Effector memory CD4-positive, alpha-beta T cell (primary cell): ENCODE measurements around the gene TANC1.

ENCODE experiments used
- DNase-seq, 3 donors: peaks; one replicate each; pipeline ENCODE4 v3.0.0-alpha.2; 2020
- H3K27ac ChIP-seq: 2 replicates; pipeline ENCODE4 v1.7.0; 2013; ENCODE audit warnings: mild to moderate bottlenecking, low read length, moderate library complexity; ENCODE audit not compliant: insufficient read depth, poor library complexity, severe bottlenecking
- H3K27me3 ChIP-seq: replicated peaks from 2 replicates; pipeline ENCODE4 v1.7.0; 2013; ENCODE audit warnings: mild to moderate bottlenecking, low read length; ENCODE audit not compliant: insufficient read depth, control insufficient read depth, poor library complexity, severe bottlenecking
- H3K36me3 ChIP-seq: 2 replicates; pipeline ENCODE4 v1.7.0; 2013; ENCODE audit warnings: mild to moderate bottlenecking, low read length, moderate library complexity; ENCODE audit not compliant: control insufficient read depth, insufficient read depth
- H3K4me1 ChIP-seq: 2 replicates; pipeline ENCODE4 v1.7.0; 2013; ENCODE audit warnings: low read length, mild to moderate bottlenecking; ENCODE audit not compliant: control insufficient read depth, insufficient read depth, poor library complexity, severe bottlenecking
- H3K4me3 ChIP-seq: 2 replicates; pipeline ENCODE4 v1.7.0; 2013; ENCODE audit warnings: low read length, low read depth, mild to moderate bottlenecking; ENCODE audit not compliant: insufficient read depth, poor library complexity, severe bottlenecking
- H3K9me3 ChIP-seq: 2 replicates; pipeline ENCODE4 v1.7.0; 2013; ENCODE audit warnings: mild to moderate bottlenecking, low read length, moderate library complexity; ENCODE audit not compliant: control insufficient read depth

Gene TANC1

DNA sequence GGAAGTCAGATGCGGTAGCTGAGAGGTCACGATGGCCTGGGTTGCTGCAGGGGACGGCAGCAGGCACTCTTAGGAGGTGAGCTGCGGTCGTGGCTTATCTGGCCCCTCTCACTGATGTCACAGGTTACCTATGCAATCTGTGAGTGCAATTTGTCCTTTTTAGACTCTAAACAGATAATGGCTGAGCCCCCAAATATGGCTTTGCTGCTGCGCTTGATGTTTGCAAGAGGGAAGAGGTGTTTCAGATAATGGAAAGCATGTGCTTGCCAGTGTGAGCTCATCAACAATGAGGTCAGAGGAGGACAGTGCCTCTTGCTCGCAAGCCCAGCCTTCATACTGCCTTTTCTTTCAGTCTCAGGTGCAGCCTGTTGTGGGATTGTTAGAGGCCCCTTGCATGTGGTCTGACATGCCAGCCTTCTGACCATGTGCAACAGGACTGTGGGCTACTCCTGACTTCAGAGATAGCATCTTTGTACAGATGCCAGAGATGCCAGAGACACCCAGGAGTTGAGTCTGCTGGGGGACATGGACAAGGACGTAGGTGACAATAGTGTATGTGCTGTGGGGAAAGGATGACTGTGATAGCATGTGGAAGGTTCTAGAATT, 151.3 kb downstream of the TANC1 start:
- Histone ChIP-seq H3K4me1 (no peaks in the 10 kb centered on the region), H3K27me3 (no peaks in the 10 kb centered on the region), H3K4me3 (no peak overlapping the region), H3K27ac (no peak overlapping the region), H3K36me3 (no peaks in the 10 kb centered on the region), H3K9me3 (no peaks in the 10 kb centered on the region)
- no peak for DNase-seq

GRCh38 chr2:159123786-159124185, 155.3 kb downstream of the TANC1 start:
- no peak overlapping the region for H3K27ac ChIP-seq
- no peaks in the 10 kb centered on the region for H3K4me1 ChIP-seq
- H3K4me3 ChIP-seq = no peak overlapping the region
- H3K27me3 ChIP-seq = no peaks in the 10 kb centered on the region
- no peak for DNase-seq
- H3K36me3 ChIP-seq = no peaks in the 10 kb centered on the region
- H3K9me3 ChIP-seq = no peaks in the 10 kb centered on the region

GRCh38 chr2:159124441-159124911, 156.0 kb downstream of the TANC1 start:
- no peak overlapping the region for H3K4me3 ChIP-seq
- H3K36me3 ChIP-seq = no peaks in the 10 kb centered on the region
- no peaks in the 10 kb centered on the region for H3K4me1 ChIP-seq
- no peak for DNase-seq
- no peaks in the 10 kb centered on the region for H3K27me3 ChIP-seq
- H3K27ac ChIP-seq = no peak overlapping the region
- no peaks in the 10 kb centered on the region for H3K9me3 ChIP-seq

GRCh38 chr2:159124931-159125467, 156.6 kb downstream of the TANC1 start:
- Histone ChIP-seq H3K4me1 (no peaks in the 10 kb centered on the region), H3K27me3 (no peaks in the 10 kb centered on the region), H3K36me3 (no peaks in the 10 kb centered on the region), H3K27ac (no peak overlapping the region), H3K4me3 (no peak overlapping the region), H3K9me3 (no peaks in the 10 kb centered on the region)
- no peak for DNase-seq

DNA sequence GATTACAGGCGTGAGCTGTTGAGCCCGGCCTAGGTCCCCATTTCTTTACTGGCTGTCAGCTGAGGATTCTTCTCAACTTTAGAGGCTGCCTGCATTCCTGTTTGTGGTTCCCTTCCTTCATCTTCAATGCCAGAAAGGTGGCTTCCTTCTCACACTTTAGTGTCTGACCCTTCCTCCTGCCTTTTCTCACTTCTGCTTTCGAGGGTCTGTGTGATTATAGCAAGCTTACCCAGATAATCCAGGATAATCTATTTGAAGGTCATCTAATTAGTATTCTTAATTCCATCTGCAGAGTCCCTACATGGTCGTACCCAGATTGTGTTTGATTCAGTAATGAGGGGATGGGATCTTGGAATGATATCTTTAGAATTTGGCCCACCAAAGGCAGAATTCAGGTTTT, 157.4 kb downstream of the TANC1 start:
- Histone ChIP-seq H3K4me1 (no peaks in the 10 kb centered on the region), H3K36me3 (no peaks in the 10 kb centered on the region), H3K9me3 (no peaks in the 10 kb centered on the region), H3K27ac (no peak overlapping the region), H3K4me3 (no peak overlapping the region), H3K27me3 (no peaks in the 10 kb centered on the region)
- no peak for DNase-seq

DNA sequence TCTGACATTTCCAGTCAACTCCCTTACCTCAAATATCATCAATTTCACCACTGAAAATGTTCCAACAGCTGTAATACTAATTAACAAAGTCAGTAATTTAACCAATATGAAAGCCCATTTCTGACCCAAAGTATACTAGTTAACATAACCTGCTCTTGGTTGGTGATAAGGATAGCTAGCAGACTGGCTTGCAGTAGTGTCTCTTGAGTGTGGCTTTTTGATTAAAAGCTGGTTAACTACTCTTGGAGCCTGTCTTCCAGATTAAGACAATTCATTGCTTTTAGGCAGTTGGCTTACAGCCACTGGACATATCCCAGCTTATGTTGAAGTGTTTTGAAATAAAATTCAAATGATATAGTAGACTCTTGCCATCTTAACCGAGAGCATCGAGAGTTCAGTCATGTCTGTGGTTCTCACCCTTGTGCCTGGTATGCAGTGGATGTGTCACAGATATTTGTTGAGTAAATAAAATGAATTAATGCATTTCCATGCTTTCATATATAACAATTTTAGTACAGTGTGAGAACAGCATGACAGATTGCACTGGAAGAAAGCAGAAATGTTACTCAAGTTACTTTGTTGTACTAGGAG, 158.1 kb downstream of the TANC1 start:
- Histone ChIP-seq H3K27ac (no peak overlapping the region), H3K9me3 (no peaks in the 10 kb centered on the region), H3K36me3 (no peaks in the 10 kb centered on the region), H3K4me3 (no peak overlapping the region), H3K27me3 (no peaks in the 10 kb centered on the region), H3K4me1 (no peaks in the 10 kb centered on the region)
- DNase-seq = no peak

DNA sequence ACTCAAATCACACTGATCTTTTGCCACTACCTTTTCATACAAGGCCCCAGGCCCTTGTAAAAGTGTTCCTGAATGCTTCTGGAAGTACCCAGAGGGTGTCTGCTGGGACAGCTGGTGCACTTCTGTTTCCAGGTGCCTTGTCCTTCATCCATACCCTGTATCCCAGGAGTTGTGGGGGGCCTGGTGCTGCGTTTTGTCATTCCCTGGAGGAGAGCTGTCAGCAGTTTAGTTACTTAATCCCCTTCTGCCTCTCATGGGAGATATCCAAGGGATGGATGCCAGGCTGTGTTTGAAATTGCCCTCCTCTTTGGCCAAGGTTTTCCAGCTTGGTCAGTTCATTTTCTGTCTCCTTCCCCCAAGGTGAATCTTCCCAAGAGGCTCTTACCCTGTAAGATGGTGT, 159.8 kb downstream of the TANC1 start:
- Histone ChIP-seq H3K9me3 (no peaks in the 10 kb centered on the region), H3K4me1 (no peaks in the 10 kb centered on the region), H3K36me3 (no peaks in the 10 kb centered on the region), H3K4me3 (no peak overlapping the region), H3K27me3 (no peaks in the 10 kb centered on the region), H3K27ac (no peak overlapping the region)
- DNase-seq = no peak

GRCh38 chr2:159129269-159129668, 160.8 kb downstream of the TANC1 start:
- Histone ChIP-seq H3K36me3 (no peaks in the 10 kb centered on the region), H3K4me3 (no peak overlapping the region), H3K27me3 (no peaks in the 10 kb centered on the region), H3K4me1 (no peaks in the 10 kb centered on the region), H3K9me3 (no peaks in the 10 kb centered on the region), H3K27ac (no peak overlapping the region)
- DNase-seq = no peak

DNA sequence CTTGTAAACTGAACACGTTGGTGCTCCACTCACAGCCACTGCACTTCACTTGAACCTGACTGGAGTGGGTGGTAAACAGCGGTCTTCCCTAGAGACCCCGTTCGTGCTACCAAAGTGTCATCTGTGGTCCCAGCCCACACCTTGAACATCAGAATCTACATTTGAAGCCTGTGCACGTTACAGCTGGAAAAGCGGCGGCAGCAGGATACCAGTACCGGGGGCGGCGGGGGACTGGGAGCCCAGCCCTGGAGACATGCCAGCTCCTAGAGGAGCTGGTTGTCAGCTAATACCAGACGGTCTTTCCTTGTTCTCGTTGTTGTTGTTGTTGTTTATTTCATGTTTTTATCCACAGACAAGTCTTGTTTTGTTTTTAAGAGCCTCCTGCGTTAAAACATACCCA, 161.4 kb downstream of the TANC1 start:
- H3K9me3 ChIP-seq = no peaks in the 10 kb centered on the region
- DNase-seq = no peak
- no peaks in the 10 kb centered on the region for H3K4me1 ChIP-seq
- no peaks in the 10 kb centered on the region for H3K27me3 ChIP-seq
- H3K4me3 ChIP-seq = no peak overlapping the region
- H3K36me3 ChIP-seq = no peaks in the 10 kb centered on the region
- H3K27ac ChIP-seq = no peak overlapping the region

- no peak for DNase-seq
- no peaks in the 10 kb centered on the region for H3K27me3 ChIP-seq
- no peaks in the 10 kb centered on the region for H3K9me3 ChIP-seq
- no peak overlapping the region for H3K4me3 ChIP-seq
- H3K27ac ChIP-seq = no peak overlapping the region
- H3K36me3 ChIP-seq = no peaks in the 10 kb centered on the region
- H3K4me1 ChIP-seq = no peaks in the 10 kb centered on the region
Measured at GRCh38 chr2:159130302-159130701, 161.9 kb downstream of the TANC1 start.
